ENCODE measurements around the gene DMBX1. TPM values are rescaled to one million over a fixed set of nuclear protein-coding genes. Genes with fewer than 3 reads are reported as not detected.

The DMBX1 gene
- total and polyA plus RNA-seq, 9 of the 15 experiments (the other 6 are each of a cell fraction or from before 2014, with no cell fraction given): 0.25 to 4.3 (median 1.0) TPM

DNA sequence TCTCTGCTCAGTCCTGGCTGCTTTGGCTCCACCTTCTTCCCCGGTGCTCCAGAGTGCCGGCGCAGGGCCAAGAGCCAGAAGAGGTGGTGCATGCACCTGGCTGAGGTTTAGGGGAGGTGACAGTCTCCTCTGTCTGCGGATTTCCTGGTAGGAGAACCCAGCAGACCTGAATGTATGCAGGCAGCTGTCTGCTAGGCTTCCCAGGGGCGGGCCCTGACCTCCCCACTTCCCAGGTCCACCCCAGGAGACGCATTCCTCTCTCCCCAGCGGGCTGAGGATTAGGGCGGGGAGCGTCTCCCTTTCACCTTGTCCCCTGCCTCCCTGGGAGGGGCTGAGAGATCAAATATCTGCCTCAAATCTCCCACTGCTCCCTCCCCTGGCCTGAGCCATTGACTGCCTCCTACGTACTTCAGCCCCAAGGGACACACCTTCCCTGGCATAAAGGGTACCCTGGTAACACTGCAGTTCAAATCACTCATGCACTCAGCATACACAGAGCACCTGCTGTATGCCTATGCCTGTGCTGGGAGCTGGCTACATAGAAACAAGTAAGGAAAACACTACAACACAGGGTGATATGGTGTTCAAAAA lies 27.5 kb downstream of the DMBX1 start (continued):
- no peak for TF ChIP-seq RBFOX2 (IDR thresholded peaks at IDR 0.05; ENCODE audit: low read depth, low read length)
- no peak for TF ChIP-seq ZNF121 (CRISPR knock-in tag; conservative IDR thresholded peaks at IDR 0.05)
- TF ChIP-seq ZNF668 (CRISPR knock-in tag; IDR thresholded peaks at IDR 0.05): no peak
- TF ChIP-seq NR2F6 (CRISPR knock-in tag; IDR thresholded peaks at IDR 0.05): no peak
- no peak for TF ChIP-seq SOX6 (IDR thresholded peaks at IDR 0.05)
- no peak for TF ChIP-seq MED1 (CRISPR knock-in tag; IDR thresholded peaks at IDR 0.05; ENCODE audit: borderline replicate concordance)
- TF ChIP-seq POLR2A (conservative IDR thresholded peaks at IDR 0.05): no peak
- peak; percentile 42 for TF ChIP-seq NFIC (IDR thresholded peaks at IDR 0.05)
- TF ChIP-seq, protein P1, sequence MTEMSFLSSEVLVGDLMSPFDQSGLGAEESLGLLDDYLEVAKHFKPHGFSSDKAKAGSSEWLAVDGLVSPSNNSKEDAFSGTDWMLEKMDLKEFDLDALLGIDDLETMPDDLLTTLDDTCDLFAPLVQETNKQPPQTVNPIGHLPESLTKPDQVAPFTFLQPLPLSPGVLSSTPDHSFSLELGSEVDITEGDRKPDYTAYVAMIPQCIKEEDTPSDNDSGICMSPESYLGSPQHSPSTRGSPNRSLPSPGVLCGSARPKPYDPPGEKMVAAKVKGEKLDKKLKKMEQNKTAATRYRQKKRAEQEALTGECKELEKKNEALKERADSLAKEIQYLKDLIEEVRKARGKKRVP (CRISPR knock-in tag; IDR thresholded peaks at IDR 0.05): no peak
- 0 out of 2 replicates have a peak, but pooled peaks have one; percentile 22 for TF ChIP-seq ZNF740 (CRISPR knock-in tag; IDR thresholded peaks at IDR 0.05)
- no peak for TF ChIP-seq ZNF740 (tag; IDR thresholded peaks at IDR 0.05)
- TF ChIP-seq ZBTB49 (CRISPR knock-in tag; IDR thresholded peaks at IDR 0.05; ENCODE audit: borderline replicate concordance): 0 out of 2 replicates have a peak, but pooled peaks have one; percentile 49
- TF ChIP-seq ZMIZ1 (IDR thresholded peaks at IDR 0.05; ENCODE audit: low read depth in 2 of 2, low read length in 2 of 2): no peak
- TF ChIP-seq ZNF280B (CRISPR knock-in tag; IDR thresholded peaks at IDR 0.05): no peak
- no peak for TF ChIP-seq ZNF551 (CRISPR knock-in tag; IDR thresholded peaks at IDR 0.05)
- no peak for TF ChIP-seq WHSC1 (IDR thresholded peaks at IDR 0.05; ENCODE audit: low read length)
- no peak for TF ChIP-seq STAT5A (IDR thresholded peaks at IDR 0.05; ENCODE audit: borderline replicate concordance, low read length)
- peak; percentile 39 for TF ChIP-seq CHD1 (IDR thresholded peaks at IDR 0.05; ENCODE audit: low read length)
- no peak for TF ChIP-seq ZKSCAN1 (IDR thresholded peaks at IDR 0.05; ENCODE audit: low read depth, low read length)
- TF ChIP-seq CBX1 (IDR thresholded peaks at IDR 0.05; ENCODE audit: low read depth): no peak
- TF ChIP-seq RB1 (IDR thresholded peaks at IDR 0.05; ENCODE audit: low read depth): peak; percentile 37; the same call in 1 of the 2 replicates
